Naive thymus-derived CD4-positive, alpha-beta T cell (primary cell): ENCODE results near the gene TMEM59. TPM values are rescaled to one million over a fixed set of nuclear protein-coding genes. Genes with fewer than 3 reads are reported as not detected.
A peak's percentile ranks its signal among the peaks of the same experiment; 100 is the strongest.

Source experiments
- ATAC-seq: fragments of 150-1000 bp; cut with Tn5 transposase; 2 replicates; pipeline ENCODE4 v1.10.0; 2021; ENCODE audit warnings: mild to moderate bottlenecking, moderate library complexity
- CTCF ChIA-PET: fragments of 350-600 bp; sonication (Branson Sonifier 250); formaldehyde crosslinking; loops from one replicate; lab custom pipeline; 2021; ENCODE audit warnings: antibody characterized with exemption; lab: Charles Lee
- POLR2A ChIA-PET: fragments of 350-600 bp; sonication (Branson Sonifier 250); formaldehyde crosslinking; loops from one replicate; lab custom pipeline; 2021; ENCODE audit warnings: antibody characterized with exemption, inconsistent platforms; lab: Charles Lee
- DNase-seq, 9 donors: peaks; one replicate each; pipeline versions ENCODE4 v3.0.0 to v3.0.0-alpha.2; 2020 to 2022; ENCODE audit warnings: mixed read lengths in 1 of 9
- H3K27ac ChIP-seq: one replicate; pipeline ENCODE4 v1.7.0; 2013; ENCODE audit warnings: mild to moderate bottlenecking, low read depth, low read length, moderate library complexity
- H3K27me3 ChIP-seq, 2 donors: one replicate each; pipeline ENCODE4 v1.7.0; 2013; ENCODE audit warnings: low read length in 2 of 2, mild to moderate bottlenecking in 2 of 2, moderate library complexity in 2 of 2; ENCODE audit not compliant: control insufficient read depth in 2 of 2, insufficient read depth in 2 of 2
- H3K36me3 ChIP-seq, 3 experiments: 1 replicate in 2 of 3; 2 replicates in 1 of 3; pipeline ENCODE4 v1.7.0; 2013; ENCODE audit warnings: low read length in 3 of 3, mild to moderate bottlenecking in 3 of 3, moderate library complexity in 1 of 3; ENCODE audit not compliant: insufficient read depth in 3 of 3, control insufficient read depth in 2 of 3
- H3K4me1 ChIP-seq, 2 donors: one replicate each; pipeline ENCODE4 v1.7.0; 2013; ENCODE audit warnings: low read length in 2 of 2, mild to moderate bottlenecking in 2 of 2, moderate library complexity in 1 of 2; ENCODE audit not compliant: control insufficient read depth in 2 of 2, insufficient read depth in 2 of 2
- H3K4me3 ChIP-seq: 2 replicates; pipeline ENCODE4 v1.7.0; 2013; ENCODE audit warnings: mild to moderate bottlenecking, low read length
- H3K9me3 ChIP-seq, 3 experiments: 1 replicate in 2 of 3; 2 replicates in 1 of 3; pipeline ENCODE4 v1.7.0; 2013; ENCODE audit warnings: low read length in 3 of 3; ENCODE audit not compliant: control insufficient read depth in 2 of 3
- H3K27ac Mint-ChIP-seq, 9 donors: one replicate each; pipeline ENCODE4 v1.8.0; 2020 to 2022; ENCODE audit warnings: mixed read lengths in 9 of 9, mild to moderate bottlenecking in 8 of 9, moderate library complexity in 5 of 9, inconsistent platforms in 2 of 9
- H3K27me3 Mint-ChIP-seq, 5 donors: one replicate each; pipeline ENCODE4 v1.8.0; 2021 to 2022; ENCODE audit warnings: mixed read lengths in 5 of 5, mild to moderate bottlenecking in 1 of 5
- H3K36me3 Mint-ChIP-seq, 5 donors: one replicate each; pipeline ENCODE4 v1.8.0; 2020 to 2022; ENCODE audit warnings: mixed read lengths in 5 of 5, mild to moderate bottlenecking in 3 of 5, inconsistent platforms in 1 of 5
- H3K4me1 Mint-ChIP-seq, 7 donors: one replicate each; pipeline ENCODE4 v1.8.0; 2020 to 2022; ENCODE audit warnings: mixed read lengths in 7 of 7, mild to moderate bottlenecking in 3 of 7, inconsistent platforms in 1 of 7
- H3K4me3 Mint-ChIP-seq, 10 donors: one replicate each; pipeline ENCODE4 v1.8.0; 2020 to 2022; ENCODE audit warnings: mild to moderate bottlenecking in 10 of 10, mixed read lengths in 10 of 10, moderate library complexity in 6 of 10, inconsistent platforms in 2 of 10
- H3K9me3 Mint-ChIP-seq, 11 donors: one replicate each; pipeline ENCODE4 v1.8.0; 2020 to 2022; ENCODE audit warnings: mixed read lengths in 11 of 11, mild to moderate bottlenecking in 4 of 11, inconsistent platforms in 1 of 11, moderate library complexity in 1 of 11
- intact Hi-C, 2 donors: fragments of 100-400 bp; cut with micrococcal nuclease; formaldehyde crosslinking; loops; one replicate each; pipeline ENCODE4 v1.15.1; 2023
- polyA plus RNA-seq, 2 donors: library from polyadenylated mRNA; unstranded; fragments of 300-500 nt; fragmentation: Illumina TruSeq; gene quantifications; one replicate each; pipeline ENCODE4 v1.2.3, GENCODE V29; 2021
- total RNA-seq, 6 experiments: library from RNA in 5 of 6; stranded (reverse) in 5 of 6; gene quantifications; 1 replicate in 5 of 6; 2 replicates in 1 of 6; pipeline ENCODE4 v1.2.3 and lab custom pipeline; 2021 to 2026

TMEM59 gene
- total and polyA plus RNA-seq, 7 experiments from 2014 or later = 127 to 545 (median 185) TPM

- Mint-ChIP-seq H3K27me3 (no peaks in the 10 kb centered on the region), H3K4me1 (peaks cover 0 to 6% (median 0%) of the 10 kb centered on the region in 7 donors), H3K27ac (peak overlapping the region in 1 of 9 donors; percentile 16), H3K36me3 (peaks cover 0 to 11% (median 8%) of the 10 kb centered on the region in 5 donors), H3K4me3 (no peak overlapping the region), H3K9me3 (no peaks in the 10 kb centered on the region)
- DNase-seq (peak in 1 of 9 donors; percentile 4), ATAC-seq (peak; percentile 20)
- no peaks in the 10 kb centered on the region for H3K9me3 ChIP-seq
- peaks cover 0 to 6% (median 0%) of the 10 kb centered on the region in 3 experiments for H3K36me3 ChIP-seq
- no peaks in the 10 kb centered on the region for H3K4me1 ChIP-seq
- ChIA-PET CTCF (interaction anchor here (0.8 to 2.3 kb wide), 4 partner anchors 9 to 208 kb away, joined by 3 to 7 read pairs (median 4); no protein-coding TSS in a partner anchor), POLR2A (interaction anchor here (0.5 kb wide), 1 partner anchor 824 kb away, joined by 5 read pairs; no protein-coding TSS in a partner anchor)
- no peak overlapping the region for H3K4me3 ChIP-seq
- no peak overlapping the region for H3K27ac ChIP-seq
- intact Hi-C loops = loop anchor here (1.0 to 5.0 kb wide), 10 partner anchors 16 to 741 kb away; partner anchors contain the start of genes TCEANC2 (in 2 of the 2), TMEM59 (in 2 of the 2), TTC22 (in 2 of the 2) and SSBP3 (in 1 of the 2)
- H3K27me3 ChIP-seq = no peaks in the 10 kb centered on the region
Measured at GRCh38 chr1:54069791-54070170, 16.8 kb upstream of the TMEM59 start.

GRCh38 chr1:54064299-54064698 is 11.3 kb upstream of the TMEM59 start:
- H3K27ac ChIP-seq = no peak overlapping the region
- no peaks in the 10 kb centered on the region for H3K9me3 Mint-ChIP-seq
- H3K27me3 ChIP-seq = no peaks in the 10 kb centered on the region
- no peaks in the 10 kb centered on the region for H3K4me1 ChIP-seq
- intact Hi-C loops = no loop called here
- DNase-seq = no peak
- H3K4me3 ChIP-seq = no peak overlapping the region
- no peak for ATAC-seq
- peaks cover 5 to 20% (median 13%) of the 10 kb centered on the region in 7 donors for H3K4me1 Mint-ChIP-seq
- no peaks in the 10 kb centered on the region for H3K27me3 Mint-ChIP-seq
- no peak overlapping the region for H3K4me3 Mint-ChIP-seq
- ChIA-PET CTCF (interaction anchor here (0.7 kb wide), 1 partner anchor 747 kb away, joined by 10 read pairs; no protein-coding TSS in a partner anchor), POLR2A (no interaction called here)
- no peaks in the 10 kb centered on the region for H3K36me3 ChIP-seq
- H3K9me3 ChIP-seq = no peaks in the 10 kb centered on the region
- no peak overlapping the region for H3K27ac Mint-ChIP-seq
- peaks cover 0 to 19% (median 5%) of the 10 kb centered on the region in 5 donors for H3K36me3 Mint-ChIP-seq

- H3K4me1 ChIP-seq = peaks cover 17 to 26% of the 10 kb centered on the region in 2 donors
Measured at GRCh38 chr1:54054438-54054749, 1.4 kb upstream of the TMEM59 start.

GRCh38 chr1:54053745-54054437 is 887 bp upstream of the TMEM59 start:
- POLR2A ChIA-PET = interaction anchor here (0.7 to 2.1 kb wide), 11 partner anchors 8 to 711 kb away, joined by 3 to 17 read pairs (median 3); partner anchors contain the start of genes CYB5RL, IFT25, LRRC42 and MRPL37
- Histone ChIP-seq H3K27ac (peak overlapping the region; percentile 92), H3K27me3 (no peaks in the 10 kb centered on the region), H3K36me3 (peaks cover 0 to 7% (median 0%) of the 10 kb centered on the region in 3 experiments), H3K9me3 (no peaks in the 10 kb centered on the region), H3K4me3 (peak overlapping the region; percentile 94), H3K4me1 (peaks cover 20 to 29% of the 10 kb centered on the region in 2 donors)
- Mint-ChIP-seq H3K4me3 (no peak overlapping the region), H3K36me3 (peaks cover 0 to 21% (median 12%) of the 10 kb centered on the region in 5 donors), H3K27ac (no peak overlapping the region), H3K9me3 (no peaks in the 10 kb centered on the region), H3K27me3 (no peaks in the 10 kb centered on the region), H3K4me1 (peaks cover 34 to 64% (median 49%) of the 10 kb centered on the region in 7 donors)
- DNase-seq (peak in 2 of 9 donors; percentile 2 to 7), ATAC-seq (no peak)
- CTCF ChIA-PET = no interaction called here
- intact Hi-C loops = loop anchor here (1.0 to 10.0 kb wide), 23 partner anchors 16 to 1997 kb away; partner anchors contain the start of genes CPT2 (in 2 of the 2), CYB5RL (in 2 of the 2), IFT25 (in 2 of the 2) and MRPL37 (in 2 of the 2)

More at GRCh38 chr1:54054438-54054749, 1.4 kb upstream of the TMEM59 start:
- DNase-seq (peak in 3 of 9 donors; percentile 4 to 12 (median 4)), ATAC-seq (no peak)
- H3K27ac Mint-ChIP-seq = no peak overlapping the region
- intact Hi-C loops = loop anchor here (5.0 to 10.0 kb wide), 7 partner anchors 230 to 1997 kb away; partner anchors contain the start of genes BTF3L4 (in 1 of the 2), CC2D1B (in 1 of the 2), CPT2 (in 1 of the 2) and LRP8 (in 1 of the 2)
- no peaks in the 10 kb centered on the region for H3K9me3 Mint-ChIP-seq
- peak overlapping the region; percentile 94 for H3K4me3 ChIP-seq
- H3K36me3 ChIP-seq = peaks cover 0 to 7% (median 0%) of the 10 kb centered on the region in 3 experiments
- no peaks in the 10 kb centered on the region for H3K9me3 ChIP-seq
- ChIA-PET POLR2A (interaction anchor here (0.7 to 1.5 kb wide), 4 partner anchors 13 to 216 kb away, joined by 3 to 4 read pairs (median 3); partner anchors contain the start of genes CYB5RL, MRPL37 and NDC1), CTCF (no interaction called here)
- no peaks in the 10 kb centered on the region for H3K27me3 ChIP-seq
- peaks cover 0 to 24% (median 14%) of the 10 kb centered on the region in 5 donors for H3K36me3 Mint-ChIP-seq
- H3K27ac ChIP-seq = peak overlapping the region; percentile 92
- H3K27me3 Mint-ChIP-seq = no peaks in the 10 kb centered on the region
- H3K4me3 Mint-ChIP-seq = no peak overlapping the region
- H3K4me1 Mint-ChIP-seq = peaks cover 39 to 62% (median 46%) of the 10 kb centered on the region in 7 donors

- peak overlapping the region; percentile 94 for H3K4me3 ChIP-seq
- CTCF ChIA-PET = interaction anchor here (0.8 to 1.1 kb wide), 3 partner anchors 11 to 749 kb away, joined by 3 to 4 read pairs (median 3); no protein-coding TSS in a partner anchor
- no peaks in the 10 kb centered on the region for H3K27me3 ChIP-seq
- ATAC-seq (peak; percentile 6), DNase-seq (peak in 4 of 9 donors; percentile 9 to 42 (median 32))
- Mint-ChIP-seq H3K4me1 (peaks cover 20 to 62% (median 52%) of the 10 kb centered on the region in 7 donors), H3K4me3 (no peak overlapping the region), H3K27me3 (no peaks in the 10 kb centered on the region), H3K9me3 (no peaks in the 10 kb centered on the region), H3K36me3 (peaks cover 0 to 11% (median 3%) of the 10 kb centered on the region in 5 donors), H3K27ac (no peak overlapping the region)
- H3K9me3 ChIP-seq = no peaks in the 10 kb centered on the region
- H3K36me3 ChIP-seq = peaks cover 0 to 7% (median 0%) of the 10 kb centered on the region in 3 experiments
- H3K27ac ChIP-seq = peak overlapping the region; percentile 92
- H3K4me1 ChIP-seq = peaks cover 23 to 41% of the 10 kb centered on the region in 2 donors
- POLR2A ChIA-PET = interaction anchor here (0.6 to 2.1 kb wide), 11 partner anchors 9 to 728 kb away, joined by 3 to 17 read pairs (median 3); partner anchors contain the start of genes IFT25, LRRC42, TTC4 and YIPF1
- intact Hi-C loops = loop anchor here (2.0 to 10.0 kb wide), 10 partner anchors 232 to 1995 kb away; partner anchors contain the start of genes BTF3L4 (in 1 of the 2), CC2D1B (in 1 of the 2), CPT2 (in 1 of the 2) and LRP8 (in 1 of the 2)
Measured at GRCh38 chr1:54052431-54052933, 522 bp downstream of the TMEM59 start.
